GM12864 (cell line): ENCODE measurements around the gene USP37.

ENCODE experiments used
- DNase-seq: peaks from one replicate; pipeline ENCODE4 v3.0.0-alpha.2; 2011; ENCODE audit warnings: low read depth
- H3K4me3 ChIP-seq: 2 replicates; pipeline ENCODE4 v1.5.1; 2011; ENCODE audit warnings: mild to moderate bottlenecking, low read depth, low read length, control low read depth
- CTCF ChIP-seq: IDR thresholded peaks from 2 replicates; pipeline ENCODE4 v1.5.1; 2011; ENCODE audit warnings: low read depth, mild to moderate bottlenecking, moderate library complexity, low read length, control low read depth, inconsistent platforms; ENCODE audit errors: missing control alignments

Gene USP37

DNA sequence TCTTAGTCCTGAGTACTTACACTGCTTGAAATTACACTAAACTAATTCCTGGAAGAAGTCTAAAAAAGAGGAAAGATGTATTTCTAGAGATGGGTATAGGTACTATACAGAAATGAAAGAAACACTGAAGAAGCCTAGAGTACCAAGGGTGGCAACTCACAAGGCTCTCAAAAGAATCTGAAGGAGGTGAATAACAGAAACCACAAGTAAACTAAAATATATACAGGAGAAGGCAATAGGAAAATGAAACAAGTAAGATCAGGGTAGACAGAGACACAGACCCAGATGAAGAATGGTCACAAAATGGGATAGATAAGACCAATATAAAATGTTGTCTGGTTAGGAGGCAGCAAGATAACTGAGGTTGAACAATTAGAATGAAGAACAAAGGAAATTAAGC is 59.9 kb downstream of the USP37 start:
- no peak overlapping the region for H3K4me3 ChIP-seq
- DNase-seq: no peak
- TF ChIP-seq CTCF: no peak

GRCh38 chr2:218505754-218506371 is 62.3 kb downstream of the USP37 start:
- no peak for DNase-seq
- no peak for TF ChIP-seq CTCF
- H3K4me3 ChIP-seq: no peak overlapping the region

DNA sequence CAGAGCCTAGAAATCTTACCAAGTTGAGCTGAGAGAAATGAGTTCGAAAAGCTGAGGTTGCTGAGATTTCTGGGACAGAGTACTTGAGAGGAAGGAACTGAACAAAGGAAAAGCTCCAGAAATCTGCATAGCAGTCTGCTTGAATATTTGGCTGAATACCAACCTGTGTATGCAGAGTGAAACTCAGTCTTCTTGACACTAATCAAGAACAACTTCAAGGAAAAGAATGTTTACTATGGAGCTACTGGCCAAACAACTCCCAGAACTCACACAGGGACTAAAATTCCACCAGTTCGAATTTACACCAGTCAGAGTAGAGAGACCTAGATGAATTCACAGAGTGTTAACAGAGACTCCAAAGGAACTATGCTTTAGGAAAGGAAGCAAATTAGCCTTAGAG is 66.5 kb downstream of the USP37 start:
- H3K4me3 ChIP-seq: no peak overlapping the region
- no peak for TF ChIP-seq CTCF
- DNase-seq: no peak

DNA sequence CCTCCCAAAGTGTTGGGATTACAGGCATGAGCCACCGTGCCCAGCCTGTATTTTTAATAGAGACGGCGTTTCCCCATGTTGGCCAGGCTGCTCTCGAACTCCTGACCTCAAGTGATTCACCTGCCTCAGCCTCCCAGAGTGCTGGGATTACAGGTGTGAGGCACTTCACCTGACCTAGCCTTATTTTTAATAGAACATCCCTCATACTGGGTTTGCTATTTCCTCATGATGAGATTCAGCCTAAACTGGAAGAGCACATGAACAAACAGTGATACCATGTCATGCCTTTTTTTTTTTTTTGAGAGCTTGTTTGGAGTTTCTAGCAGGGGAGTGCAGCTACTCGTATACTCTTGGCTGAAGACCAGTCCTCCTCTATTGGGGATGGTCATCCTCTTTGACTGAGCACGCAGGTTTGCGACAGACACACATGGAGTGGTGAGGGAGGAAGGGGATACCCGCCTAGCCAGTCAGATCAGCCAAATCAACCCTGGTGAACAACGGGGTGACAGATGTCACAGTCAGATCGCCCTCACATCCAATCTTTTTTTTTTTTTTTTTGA is 67.6 kb downstream of the USP37 start:
- DNase-seq: no peak
- no peak overlapping the region for H3K4me3 ChIP-seq
- no peak for TF ChIP-seq CTCF

GRCh38 chr2:218485986-218486667 is 82.0 kb downstream of the USP37 start:
- no peak for DNase-seq
- no peak overlapping the region for H3K4me3 ChIP-seq
- no peak for TF ChIP-seq CTCF

DNA sequence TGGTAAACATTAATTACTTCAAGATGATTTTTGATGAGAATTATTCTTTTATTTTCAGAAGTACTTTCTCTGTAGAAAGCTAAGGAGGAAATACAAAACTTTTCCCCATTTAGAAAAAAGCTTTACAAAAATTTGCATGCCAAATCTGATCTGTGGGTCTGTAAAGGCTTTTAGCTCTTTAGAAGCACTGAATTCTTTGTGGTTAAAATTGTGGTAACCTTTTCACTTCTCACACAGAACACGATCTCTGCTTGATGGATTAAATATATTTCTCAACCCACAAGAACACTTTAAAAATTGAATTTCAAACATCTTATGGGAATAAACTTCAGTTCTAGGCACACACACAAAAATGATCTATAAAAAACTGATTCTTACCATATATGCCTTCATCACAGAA is 85.5 kb downstream of the USP37 start:
- TF ChIP-seq CTCF: no peak
- H3K4me3 ChIP-seq: no peak overlapping the region
- no peak for DNase-seq

GRCh38 chr2:218479595-218479994 is 88.6 kb downstream of the USP37 start:
- no peak for DNase-seq
- H3K4me3 ChIP-seq: no peak overlapping the region
- TF ChIP-seq CTCF: no peak
